Cardiac muscle cell (in vitro differentiated cells and primary cell): ENCODE measurements around the gene GAS7. TPM values are rescaled to one million over a fixed set of nuclear protein-coding genes. Genes with fewer than 3 reads are reported as not detected.
A peak's percentile ranks its signal among the peaks of the same experiment; 100 is the strongest.

Source experiments
- DNase-seq, 2 donors: peaks; one replicate each; pipeline versions ENCODE4 v3.0.0 to v3.0.0-alpha.2; 2010 to 2017; ENCODE audit warnings: low read depth in 1 of 2, low spot score in 1 of 2
- H3K27ac ChIP-seq: fragments of 200-600 bp; sonication (generic); 2 replicates; pipeline ENCODE4 v1.5.1; 2016
- H3K27me3 ChIP-seq: fragments of 200-600 bp; sonication (generic); 2 replicates; pipeline ENCODE4 v1.6.0; 2016; ENCODE audit warnings: control low read depth
- H3K36me3 ChIP-seq: fragments of 200-600 bp; sonication (generic); 2 replicates; pipeline ENCODE4 v1.5.1; 2016; ENCODE audit warnings: control low read depth
- H3K4me1 ChIP-seq: fragments of 200-600 bp; sonication (generic); 2 replicates; pipeline ENCODE4 v1.8.1; 2017; ENCODE audit warnings: low read depth, mild to moderate bottlenecking, mixed run types
- H3K4me3 ChIP-seq: fragments of 200-600 bp; sonication (generic); 2 replicates; pipeline ENCODE4 v1.5.1; 2016; ENCODE audit warnings: mild to moderate bottlenecking
- H3K9me3 ChIP-seq: fragments of 200-600 bp; sonication (generic); 2 replicates; pipeline ENCODE4 v1.5.1; 2017; ENCODE audit warnings: low read depth, mild to moderate bottlenecking, control low read depth
- polyA plus RNA-seq: library from polyadenylated mRNA; unstranded; fragments of >200 nt; fragmentation: Nextera tagmentation; extraction: Ambion mirVana; gene quantifications from 2 replicates; pipeline ENCODE4 v1.2.1, GENCODE V29; 2016
- total RNA-seq: library from RNA; depleted of rRNA; stranded (reverse); fragments of >200 nt; gene quantifications from 2 replicates; pipeline ENCODE4 v1.2.3, GENCODE V29; 2016
- TF ChIP-seq, protein P1 (sequence below): IDR thresholded peaks from 2 replicates; pipeline ENCODE4 v1.5.1; 2012; ENCODE audit warnings: low read depth, mild to moderate bottlenecking, low read length

The GAS7 gene
- total and polyA plus RNA-seq, 2 experiments from 2014 or later, result 6.1 to 13.5 TPM

DNA sequence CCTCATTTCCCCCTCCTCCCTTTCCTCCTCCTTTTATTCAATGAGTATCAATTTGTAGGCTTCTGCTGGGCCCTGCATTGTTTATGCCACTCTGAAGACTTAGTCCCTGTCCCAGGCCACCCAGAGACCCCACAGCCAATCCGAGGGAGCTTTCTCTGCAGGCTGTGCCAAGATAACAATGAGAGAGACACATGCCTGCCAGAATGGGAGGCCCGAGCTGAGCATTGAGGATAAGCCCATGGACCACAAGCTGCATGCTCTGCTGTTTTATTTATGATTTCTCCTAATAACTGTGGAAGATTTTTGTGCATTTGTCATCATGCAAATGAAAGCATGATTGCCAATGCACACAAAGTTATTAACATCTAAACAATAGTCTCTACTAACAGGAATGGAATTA is 296.3 kb downstream of the GAS7 start:
- H3K4me1 ChIP-seq, result no peaks in the 10 kb centered on the region
- H3K27me3 ChIP-seq, result no peaks in the 10 kb centered on the region
- no peak for DNase-seq
- H3K27ac ChIP-seq, result no peak overlapping the region
- no peaks in the 10 kb centered on the region for H3K9me3 ChIP-seq
- no peak overlapping the region for H3K4me3 ChIP-seq
- no peaks in the 10 kb centered on the region for H3K36me3 ChIP-seq
- TF ChIP-seq, protein P1, sequence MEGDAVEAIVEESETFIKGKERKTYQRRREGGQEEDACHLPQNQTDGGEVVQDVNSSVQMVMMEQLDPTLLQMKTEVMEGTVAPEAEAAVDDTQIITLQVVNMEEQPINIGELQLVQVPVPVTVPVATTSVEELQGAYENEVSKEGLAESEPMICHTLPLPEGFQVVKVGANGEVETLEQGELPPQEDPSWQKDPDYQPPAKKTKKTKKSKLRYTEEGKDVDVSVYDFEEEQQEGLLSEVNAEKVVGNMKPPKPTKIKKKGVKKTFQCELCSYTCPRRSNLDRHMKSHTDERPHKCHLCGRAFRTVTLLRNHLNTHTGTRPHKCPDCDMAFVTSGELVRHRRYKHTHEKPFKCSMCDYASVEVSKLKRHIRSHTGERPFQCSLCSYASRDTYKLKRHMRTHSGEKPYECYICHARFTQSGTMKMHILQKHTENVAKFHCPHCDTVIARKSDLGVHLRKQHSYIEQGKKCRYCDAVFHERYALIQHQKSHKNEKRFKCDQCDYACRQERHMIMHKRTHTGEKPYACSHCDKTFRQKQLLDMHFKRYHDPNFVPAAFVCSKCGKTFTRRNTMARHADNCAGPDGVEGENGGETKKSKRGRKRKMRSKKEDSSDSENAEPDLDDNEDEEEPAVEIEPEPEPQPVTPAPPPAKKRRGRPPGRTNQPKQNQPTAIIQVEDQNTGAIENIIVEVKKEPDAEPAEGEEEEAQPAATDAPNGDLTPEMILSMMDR, result no peak

DNA sequence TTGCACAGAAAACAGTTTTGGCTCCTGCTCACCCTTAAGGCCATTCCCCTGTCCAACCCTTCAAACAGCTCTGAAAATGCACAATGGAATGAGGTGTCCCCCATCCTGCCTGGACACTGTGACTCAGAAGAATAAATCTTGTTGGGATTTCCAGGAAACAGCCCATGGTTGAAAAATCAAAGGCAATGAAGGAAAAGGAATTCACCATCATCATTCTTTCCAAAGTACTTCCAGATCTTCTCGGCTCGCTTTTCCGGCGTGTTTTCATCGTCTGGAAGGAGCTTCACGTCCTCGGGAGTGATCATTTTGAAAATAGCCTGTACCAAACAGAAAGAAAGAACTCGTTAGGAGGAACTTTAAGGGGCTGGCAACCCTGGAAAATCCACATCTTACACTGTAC is 297.6 kb downstream of the GAS7 start:
- Histone ChIP-seq H3K4me1 (no peaks in the 10 kb centered on the region), H3K9me3 (no peaks in the 10 kb centered on the region), H3K4me3 (no peak overlapping the region), H3K27me3 (no peaks in the 10 kb centered on the region), H3K36me3 (no peaks in the 10 kb centered on the region), H3K27ac (no peak overlapping the region)
- DNase-seq, result peak in 1 of 2 donors; percentile 59
- TF ChIP-seq, protein P1, result no peak

DNA sequence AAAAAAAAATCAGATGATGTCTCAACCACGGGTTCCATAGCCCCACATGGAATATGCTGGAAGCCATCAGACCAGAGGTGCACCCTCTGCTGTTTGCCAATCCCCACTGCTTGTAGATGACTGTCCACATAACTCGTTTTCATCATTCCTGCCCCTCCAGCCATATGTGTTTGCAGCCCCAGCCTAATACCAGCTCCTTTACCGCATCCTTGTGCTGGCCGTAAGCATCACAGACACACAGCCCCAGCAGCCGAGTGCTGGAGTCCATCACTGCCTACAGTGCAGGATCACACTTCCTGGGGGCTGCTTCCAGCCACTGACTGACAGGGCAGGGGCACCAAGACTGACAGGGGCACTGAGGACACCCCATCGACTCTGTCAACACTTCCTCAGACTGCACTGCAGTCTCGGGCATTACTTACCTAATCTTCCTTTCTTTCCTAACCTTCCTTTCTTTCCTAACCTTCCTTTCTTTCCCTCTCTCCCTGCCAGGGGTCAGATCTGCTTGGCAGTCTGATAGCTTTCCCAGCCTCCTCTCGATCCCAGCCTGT is 298.3 kb downstream of the GAS7 start:
- peak; percentile 33 for DNase-seq
- no peaks in the 10 kb centered on the region for H3K9me3 ChIP-seq
- no peaks in the 10 kb centered on the region for H3K27me3 ChIP-seq
- H3K4me1 ChIP-seq, result no peaks in the 10 kb centered on the region
- no peak overlapping the region for H3K27ac ChIP-seq
- TF ChIP-seq, protein P1, result peak; percentile 16
- H3K4me3 ChIP-seq, result no peak overlapping the region
- no peaks in the 10 kb centered on the region for H3K36me3 ChIP-seq

DNA sequence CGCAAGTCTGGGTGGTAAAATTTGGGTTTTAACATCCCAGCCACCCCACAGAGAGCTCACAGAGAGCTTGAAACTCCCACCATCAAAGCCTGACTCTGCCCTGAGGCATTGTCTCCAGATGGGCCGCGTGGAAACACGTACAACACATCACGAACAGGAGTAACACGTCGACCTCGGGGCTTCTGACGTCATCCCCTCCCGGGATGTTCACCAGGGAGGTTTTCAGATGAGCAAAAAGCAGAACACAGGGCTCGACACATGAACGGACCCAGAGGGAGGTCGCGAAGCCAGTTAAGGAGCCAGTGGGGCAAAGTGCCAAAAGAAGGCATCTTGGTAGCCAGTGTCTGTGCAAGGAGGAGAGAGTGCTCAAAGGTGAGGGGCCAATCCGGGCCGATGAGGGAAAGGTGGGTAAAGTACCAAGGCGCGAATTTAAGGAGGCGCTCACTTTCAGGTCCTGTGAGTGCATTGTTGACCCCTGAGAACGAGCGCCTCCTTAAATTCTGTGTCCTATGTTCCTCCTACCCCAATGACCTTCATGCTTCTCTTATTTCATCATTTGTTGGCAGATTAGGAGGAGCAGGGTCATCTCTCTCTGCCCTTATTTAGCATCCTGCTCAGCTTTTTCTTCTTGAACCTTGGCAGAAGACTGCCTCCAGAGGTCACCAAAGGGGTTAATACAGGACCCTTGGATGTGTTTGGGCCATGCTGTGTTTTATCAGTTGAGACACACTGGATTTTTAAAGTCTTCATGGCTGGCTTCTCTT is 298.9 kb downstream of the GAS7 start:
- no peak overlapping the region for H3K4me3 ChIP-seq
- TF ChIP-seq, protein P1, result no peak
- no peak for DNase-seq
- no peaks in the 10 kb centered on the region for H3K4me1 ChIP-seq
- no peaks in the 10 kb centered on the region for H3K9me3 ChIP-seq
- no peaks in the 10 kb centered on the region for H3K36me3 ChIP-seq
- H3K27me3 ChIP-seq, result no peaks in the 10 kb centered on the region
- no peak overlapping the region for H3K27ac ChIP-seq

DNA sequence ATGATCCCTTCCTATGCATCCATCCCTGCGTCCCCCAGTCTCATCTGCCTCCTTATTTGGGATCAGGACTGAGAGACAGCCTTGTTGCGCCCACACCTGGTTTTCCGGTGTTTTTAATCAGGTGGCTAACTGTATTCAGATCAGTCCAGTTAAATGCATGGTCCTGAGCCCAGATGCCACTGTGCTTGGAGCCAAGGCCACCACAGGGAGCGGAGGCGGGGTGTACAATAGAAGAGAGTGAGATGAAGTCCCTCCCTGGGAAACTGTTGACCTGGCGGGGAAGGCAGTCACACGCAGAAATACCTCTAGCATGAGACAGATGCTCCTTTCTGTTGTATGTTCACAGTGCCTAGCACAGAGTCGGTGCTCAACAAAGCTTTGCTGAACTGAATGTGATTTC is 299.6 kb downstream of the GAS7 start:
- Histone ChIP-seq H3K27me3 (no peaks in the 10 kb centered on the region), H3K9me3 (no peaks in the 10 kb centered on the region), H3K4me3 (no peak overlapping the region), H3K4me1 (no peaks in the 10 kb centered on the region), H3K27ac (no peak overlapping the region), H3K36me3 (no peaks in the 10 kb centered on the region)
- TF ChIP-seq, protein P1, result no peak
- no peak for DNase-seq
